ENCODE measurements around the gene CROCC2.

DNA sequence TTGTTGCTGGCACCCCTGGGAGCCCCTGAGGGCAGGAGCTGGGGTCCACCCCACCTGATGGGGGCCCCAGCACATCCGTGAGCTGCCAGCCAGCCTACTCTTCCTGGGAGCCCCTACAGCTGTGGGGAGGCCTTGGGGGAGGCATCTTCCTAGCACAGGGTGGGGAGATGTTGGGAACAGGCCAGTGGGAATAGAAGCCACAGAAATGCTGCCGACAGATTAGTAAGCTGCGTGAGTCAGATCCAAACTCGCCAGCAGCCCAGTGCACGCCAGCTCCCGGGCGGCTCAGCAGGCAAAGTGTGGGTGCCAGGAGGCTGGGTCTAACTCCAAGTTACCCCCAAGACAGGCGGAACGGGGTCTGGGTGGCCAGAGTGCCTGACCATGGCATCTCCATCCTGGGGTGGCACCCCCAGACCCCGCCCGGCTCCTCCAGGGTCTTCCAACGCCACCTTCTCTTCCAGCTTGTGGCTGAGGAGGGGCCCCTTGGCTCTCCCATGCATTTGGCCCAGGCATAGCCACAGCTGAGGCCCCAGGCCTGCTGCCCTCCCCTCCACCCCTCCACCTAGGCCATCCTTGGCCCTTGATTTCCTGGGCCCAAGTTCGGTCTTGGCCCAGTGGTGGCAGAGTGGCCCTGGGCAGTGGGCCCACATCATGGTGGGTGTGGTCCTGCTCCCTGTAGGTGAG lies 15.3 kb downstream of the CROCC2 start:
- TF ChIP-seq, protein P1, sequence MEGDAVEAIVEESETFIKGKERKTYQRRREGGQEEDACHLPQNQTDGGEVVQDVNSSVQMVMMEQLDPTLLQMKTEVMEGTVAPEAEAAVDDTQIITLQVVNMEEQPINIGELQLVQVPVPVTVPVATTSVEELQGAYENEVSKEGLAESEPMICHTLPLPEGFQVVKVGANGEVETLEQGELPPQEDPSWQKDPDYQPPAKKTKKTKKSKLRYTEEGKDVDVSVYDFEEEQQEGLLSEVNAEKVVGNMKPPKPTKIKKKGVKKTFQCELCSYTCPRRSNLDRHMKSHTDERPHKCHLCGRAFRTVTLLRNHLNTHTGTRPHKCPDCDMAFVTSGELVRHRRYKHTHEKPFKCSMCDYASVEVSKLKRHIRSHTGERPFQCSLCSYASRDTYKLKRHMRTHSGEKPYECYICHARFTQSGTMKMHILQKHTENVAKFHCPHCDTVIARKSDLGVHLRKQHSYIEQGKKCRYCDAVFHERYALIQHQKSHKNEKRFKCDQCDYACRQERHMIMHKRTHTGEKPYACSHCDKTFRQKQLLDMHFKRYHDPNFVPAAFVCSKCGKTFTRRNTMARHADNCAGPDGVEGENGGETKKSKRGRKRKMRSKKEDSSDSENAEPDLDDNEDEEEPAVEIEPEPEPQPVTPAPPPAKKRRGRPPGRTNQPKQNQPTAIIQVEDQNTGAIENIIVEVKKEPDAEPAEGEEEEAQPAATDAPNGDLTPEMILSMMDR (IDR thresholded peaks at IDR 0.05; ENCODE audit: insufficient read depth, low read length, poor library complexity, severe bottlenecking) = no peak
- TF ChIP-seq EZH2phosphoT487 (conservative IDR thresholded peaks at IDR 0.05; ENCODE audit: low read length) = no peak
